HG03175 (cell line): Measurements from ENCODE around the gene SPRED1.
"Not testable (repeated sequence)": the region's sequence is repeated elsewhere in the genome, so short reads cannot be mapped to it uniquely, and the experiment has no call there.

Experiments used
- ATAC-seq: cut with Tn5 transposase; IDR thresholded peaks from one replicate; pipeline ENCODE4 v1.9.1; 2021; ENCODE audit warnings: mild to moderate bottlenecking, moderate library complexity; ENCODE audit not compliant: unreplicated experiment

SPRED1 gene

GRCh38 chr15:38275959-38276358 is 23.3 kb downstream of the SPRED1 start:
- no peak for ATAC-seq

DNA sequence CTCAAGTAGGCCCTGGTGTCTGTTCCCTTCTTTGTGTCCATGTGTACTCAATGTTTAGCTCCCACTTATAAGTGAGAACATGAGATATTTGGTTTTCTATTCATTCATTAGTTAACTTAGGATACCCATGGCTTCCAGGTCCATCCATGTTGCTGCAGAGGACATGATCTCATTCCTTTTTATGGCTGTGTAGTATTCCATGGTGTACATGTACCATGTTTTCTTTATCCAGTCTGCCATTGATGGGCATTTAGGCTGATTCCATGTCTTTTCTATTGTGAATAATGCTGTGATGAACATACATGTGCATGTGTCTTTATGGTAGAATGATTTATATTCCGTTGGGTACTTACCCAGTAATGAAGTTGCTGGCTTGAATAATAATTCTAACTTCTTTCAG is 24.6 kb downstream of the SPRED1 start:
- not testable (repeated sequence) for ATAC-seq

DNA sequence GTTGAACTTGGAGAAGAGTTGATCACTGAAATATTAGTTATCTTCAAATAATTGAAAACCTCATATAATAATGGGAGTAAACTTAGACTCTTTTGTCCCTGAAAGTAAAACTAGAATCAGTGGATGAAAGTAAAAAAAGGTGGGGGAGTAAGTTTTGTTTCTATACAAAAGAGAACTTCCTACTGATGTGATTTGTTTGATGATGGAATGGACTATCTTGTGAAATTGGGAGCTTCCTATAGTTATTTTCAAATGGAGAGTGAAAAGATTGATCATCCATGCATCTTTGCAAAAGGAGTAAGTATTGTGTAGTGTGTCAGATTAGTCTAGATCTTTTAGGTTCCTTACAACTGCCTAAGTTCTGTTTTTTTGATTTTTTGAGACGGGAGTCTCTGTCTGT is 28.4 kb downstream of the SPRED1 start:
- no peak for ATAC-seq

- ATAC-seq: no peak
These were observed 30.4 kb downstream of the SPRED1 start for GRCh38 chr15:38283010-38283409.

GRCh38 chr15:38285456-38285855 is 32.8 kb downstream of the SPRED1 start:
- ATAC-seq: no peak

GRCh38 chr15:38294126-38294525 is 41.5 kb downstream of the SPRED1 start:
- ATAC-seq: no peak

- ATAC-seq: peak; percentile 67
These were observed 45.2 kb downstream of the SPRED1 start for GRCh38 chr15:38297623-38298388.

DNA sequence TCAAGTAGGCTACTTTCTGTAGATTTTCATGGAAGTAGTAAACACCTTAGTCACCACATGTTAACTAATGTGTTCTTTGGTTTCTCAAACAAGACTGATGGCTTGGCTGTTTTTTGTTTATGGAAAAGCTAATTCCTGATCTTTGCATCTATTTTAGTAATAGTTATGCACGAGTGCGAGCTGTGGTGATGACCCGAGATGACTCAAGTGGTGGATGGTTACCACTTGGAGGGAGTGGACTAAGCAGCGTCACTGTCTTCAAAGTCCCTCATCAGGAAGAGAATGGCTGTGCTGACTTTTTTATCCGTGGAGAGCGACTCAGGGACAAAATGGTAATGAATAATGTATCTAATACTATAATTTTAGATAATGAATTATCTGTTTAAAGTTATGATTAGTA is 46.6 kb downstream of the SPRED1 start:
- ATAC-seq: no peak

- no peak for ATAC-seq
These were observed 47.8 kb downstream of the SPRED1 start for GRCh38 chr15:38300395-38300794.

DNA sequence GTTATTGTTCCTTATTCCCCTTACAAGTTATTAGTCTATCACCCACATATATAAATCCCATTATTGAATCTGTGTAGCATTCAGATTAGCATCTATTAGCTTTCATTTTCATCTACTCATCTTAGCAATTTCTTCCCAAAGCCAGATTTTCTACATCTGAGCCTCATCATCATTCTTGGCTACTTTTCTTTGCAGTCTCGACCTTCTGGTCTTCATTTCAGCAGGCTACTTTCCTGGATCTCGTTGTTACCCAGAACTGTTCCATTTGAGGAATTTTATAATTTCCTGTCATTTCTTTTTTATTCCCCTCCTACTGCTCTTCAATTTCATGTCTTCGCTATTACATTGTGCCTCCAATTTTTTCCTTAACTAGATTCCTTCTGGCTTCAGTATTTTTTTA is 51.8 kb downstream of the SPRED1 start:
- ATAC-seq: no peak

GRCh38 chr15:38307251-38307650 is 54.6 kb downstream of the SPRED1 start:
- no peak for ATAC-seq

DNA sequence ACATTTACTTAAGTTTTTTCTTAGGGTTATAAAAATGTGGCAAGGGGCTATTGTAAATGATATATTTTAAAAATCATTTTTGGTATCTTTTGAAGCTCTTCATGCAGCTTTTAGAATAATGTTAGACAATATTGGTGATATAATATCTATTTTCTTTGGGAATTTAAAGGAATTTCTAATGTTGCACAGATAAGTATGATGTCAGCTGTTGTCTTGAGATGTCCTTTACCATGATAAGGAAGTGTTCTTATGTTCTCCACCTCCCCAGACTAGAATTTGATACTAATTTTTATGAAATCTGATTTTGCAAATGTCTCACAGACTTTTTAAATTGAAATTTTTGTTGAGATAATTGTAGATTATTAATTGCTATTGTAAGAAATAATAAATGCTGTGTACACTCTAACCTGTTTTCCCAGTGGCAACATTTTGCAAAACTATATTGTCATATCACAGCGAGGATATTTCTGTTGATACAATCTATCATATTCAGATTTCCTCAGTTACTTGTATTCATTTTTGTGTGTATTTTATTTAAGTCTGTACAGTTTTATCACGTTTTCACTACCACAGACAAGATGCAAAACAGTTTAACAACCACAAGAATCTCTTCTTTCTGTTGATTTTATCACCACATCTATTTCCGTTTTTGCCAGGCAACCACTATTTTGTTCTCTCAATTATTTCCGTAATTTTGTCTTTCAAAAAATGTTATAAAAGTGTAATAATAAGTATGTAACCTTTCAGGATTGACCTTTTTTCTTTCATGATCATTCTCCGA is 55.4 kb downstream of the SPRED1 start:
- ATAC-seq: peak; percentile 24

GRCh38 chr15:38308797-38309196 is 56.2 kb downstream of the SPRED1 start:
- peak; percentile 79 for ATAC-seq

- ATAC-seq: no peak
These were observed 59.6 kb downstream of the SPRED1 start for GRCh38 chr15:38312190-38312589.

- ATAC-seq: no peak
These were observed 63.7 kb downstream of the SPRED1 start for GRCh38 chr15:38316311-38316710.

DNA sequence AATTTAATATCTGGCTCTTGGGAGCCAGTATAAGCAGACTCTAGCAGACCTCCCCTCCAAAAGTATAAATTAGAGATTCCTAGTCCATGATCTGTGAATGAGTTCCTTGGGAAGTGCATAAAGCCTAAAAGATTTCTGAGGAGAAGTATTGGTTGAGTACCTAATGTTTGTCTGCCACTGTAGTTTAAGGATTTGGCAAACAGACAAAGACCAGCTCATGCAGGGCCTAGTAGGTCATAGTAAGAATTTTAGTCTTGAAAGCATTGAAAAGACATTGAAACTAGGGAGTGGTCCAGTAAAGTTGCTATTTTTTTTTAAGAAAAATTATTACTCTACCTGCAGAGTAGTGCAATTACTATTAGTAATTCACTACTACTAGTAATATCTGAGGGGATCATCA is 67.5 kb downstream of the SPRED1 start:
- no peak for ATAC-seq

- ATAC-seq: no peak
These were observed 68.2 kb downstream of the SPRED1 start for GRCh38 chr15:38320866-38321265.

- no peak for ATAC-seq
These were observed 71.3 kb downstream of the SPRED1 start for GRCh38 chr15:38323895-38324294.

GRCh38 chr15:38324939-38325647 is 72.5 kb downstream of the SPRED1 start:
- no peak for ATAC-seq

GRCh38 chr15:38325648-38325990 is 73.0 kb downstream of the SPRED1 start:
- ATAC-seq: no peak

DNA sequence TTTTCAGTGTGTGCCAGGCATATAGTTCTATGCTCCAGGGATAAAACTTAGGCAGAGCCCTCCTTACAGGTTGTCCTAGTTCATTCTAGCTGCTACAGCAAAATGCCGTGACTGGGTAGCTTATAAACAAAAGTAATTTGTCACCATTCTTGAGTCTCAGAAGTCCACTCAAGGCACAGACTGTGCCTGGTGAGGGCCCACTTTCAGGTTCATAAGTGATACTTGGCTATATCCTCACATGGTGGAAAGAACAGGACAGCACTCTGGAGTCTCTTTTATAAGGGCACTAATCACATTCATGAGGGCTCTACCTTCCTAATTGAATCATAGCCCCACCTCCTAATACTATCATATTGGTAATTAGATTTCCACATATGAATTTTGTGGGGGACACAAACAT is 80.1 kb downstream of the SPRED1 start:
- no peak for ATAC-seq

DNA sequence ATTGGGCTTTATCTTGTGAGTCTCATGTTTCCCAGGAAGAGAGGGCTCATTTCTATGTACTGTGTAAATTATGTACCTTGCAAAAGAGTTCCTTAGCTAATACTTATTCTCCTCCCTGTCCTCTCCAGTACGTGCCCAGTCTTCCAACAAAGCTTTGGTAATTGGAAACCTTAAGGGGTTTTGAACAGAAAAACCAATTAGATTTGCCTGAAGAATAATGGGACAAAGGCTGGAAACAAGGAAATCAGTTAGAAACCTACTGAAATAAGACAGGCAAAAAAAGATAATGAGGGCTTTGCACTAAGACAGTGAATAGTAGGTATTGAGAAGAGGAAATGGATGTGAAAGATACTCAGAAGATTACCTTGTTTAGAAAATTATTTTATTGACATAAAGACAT is 82.5 kb downstream of the SPRED1 start:
- ATAC-seq: no peak
